ENCODE results near the gene RAB27A. TPM values are rescaled to one million over a fixed set of nuclear protein-coding genes. Genes with fewer than 3 reads are reported as not detected.

RAB27A gene
- total and polyA plus RNA-seq, 2 of the 8 experiments (the other 6 are each of a cell fraction or from before 2014, with no cell fraction given) = 2.3 to 6.5 TPM

GRCh38 chr15:55320238-55320550 lies 30.6 kb upstream of the RAB27A start:
- Histone ChIP-seq H3K4me3 (ENCODE audit: extremely low read depth in 1 of 4, insufficient read depth in 2 of 4, low read depth in 3 of 4, low read length in 4 of 4) (no peak overlapping the region), H4K8ac (ENCODE audit: extremely low read depth, insufficient read depth, low read length) (no peak overlapping the region), H2BK15ac (ENCODE audit: low read length) (no peak overlapping the region), H3K27ac (ENCODE audit: low read depth, low read length) (no peak overlapping the region), H4K91ac (replicated peaks; ENCODE audit: insufficient read length, low read length) (no peak overlapping the region), H3K4ac (replicated peaks; ENCODE audit: insufficient read length, low read depth, low read length) (no peak overlapping the region), H2AFZ (ENCODE audit: low read length) (no peak overlapping the region), H3K4me1 (replicated peaks in 1 of 4; ENCODE audit: control insufficient read depth in 3 of 4, insufficient read depth in 4 of 4, low read length in 3 of 4) (peaks cover 2 to 3% (median 3%) of the 10 kb centered on the region in 4 experiments; a peak in 3 of 7 replicates), H2AK5ac (ENCODE audit: low read depth, low read length) (no peak overlapping the region), H3K56ac (replicated peaks; ENCODE audit: insufficient read length, low read depth, low read length) (no peak overlapping the region), H3K9me3 (ENCODE audit: insufficient read depth in 2 of 2, low read depth in 1 of 2, low read length in 1 of 2) (no peaks in the 10 kb centered on the region), H2BK120ac (replicated peaks; ENCODE audit: low read depth, low read length) (no peak overlapping the region), H4K5ac (ENCODE audit: insufficient read length, low read depth, low read length) (no peak overlapping the region), H4K20me1 (replicated peaks in 1 of 2; ENCODE audit: control insufficient read depth in 1 of 2, insufficient read depth in 2 of 2, low read length in 2 of 2) (no peaks in the 10 kb centered on the region), H3K79me1 (ENCODE audit: low read depth, low read length) (no peaks in the 10 kb centered on the region), H3K79me2 (ENCODE audit: control insufficient read depth in 1 of 2, insufficient read depth in 2 of 2, low read length in 2 of 2) (peaks cover 0 to 3% of the 10 kb centered on the region in 2 experiments; a peak in 1 of 4 replicates), H3K14ac (ENCODE audit: insufficient read length) (no peak overlapping the region), H3K18ac (ENCODE audit: extremely low read depth, low read length) (no peak overlapping the region), H2BK20ac (ENCODE audit: low read length) (no peak overlapping the region), H3K4me2 (ENCODE audit: insufficient read depth in 1 of 2, low read depth in 2 of 2, low read length in 2 of 2) (no peak overlapping the region), H3K36me3 (ENCODE audit: control insufficient read depth in 2 of 4, insufficient read depth in 4 of 4, low read length in 3 of 4) (no peaks in the 10 kb centered on the region), H2BK12ac (ENCODE audit: low read depth, low read length) (no peak overlapping the region), H3K9ac (replicated peaks in 1 of 4; ENCODE audit: extremely low read depth in 1 of 4, low read depth in 3 of 4, low read length in 3 of 4) (no peak overlapping the region), H2BK5ac (ENCODE audit: low read depth, low read length) (no peak overlapping the region), H3K23ac (ENCODE audit: insufficient read length) (no peak overlapping the region), H3K23me2 (ENCODE audit: low read depth, low read length) (peaks cover 2% of the 10 kb centered on the region; the same call in 1 of the 2 replicates), H3K27me3 (replicated peaks in 1 of 4; ENCODE audit: control insufficient read depth in 3 of 4, extremely low read depth in 1 of 4, insufficient read depth in 3 of 4, low read length in 3 of 4) (no peaks in the 10 kb centered on the region)
- no peak for FAIRE-seq
- POLR2A ChIA-PET (ENCODE audit: partially characterized antibody) = no interaction called here
- CTCF ChIA-PET (ENCODE audit: partially characterized antibody) = interaction anchor here (1.4 to 2.1 kb wide), 2 partner anchors 13 to 115 kb away, joined by 3 to 10 read pairs; no protein-coding TSS in a partner anchor
- 82% methylated on average over 2 of the region's 2 CpGs; no CpG with 5 or more reads in 1 of the 2 experiments for WGBS, 2 experiments (ENCODE audit: extremely low coverage in 1 of 2, insufficient coverage in 1 of 2, insufficient read length in 1 of 2, insufficient replicate concordance in 2 of 2, low coverage in 1 of 2, low lambda C conversion rate in 2 of 2, missing lambda C conversion rate in 1 of 2)
- no peak for TF ChIP-seq SUZ12 (IDR thresholded peaks at IDR 0.05; ENCODE audit: low read length)
- no peak for TF ChIP-seq POLR2AphosphoS5 (IDR thresholded peaks at IDR 0.05; ENCODE audit: low read depth, low read length)
- no peak for TF ChIP-seq SIRT6 (IDR thresholded peaks at IDR 0.05; ENCODE audit: low read length)
- no peak for TF ChIP-seq GTF2F1 (IDR thresholded peaks at IDR 0.05; ENCODE audit: borderline replicate concordance, low read depth, low read length)
- TF ChIP-seq SAP30 (IDR thresholded peaks at IDR 0.05; ENCODE audit: insufficient read depth, insufficient replicate concordance, low read length) = no peak
- TF ChIP-seq ATF3 (IDR thresholded peaks at IDR 0.05; ENCODE audit: insufficient read depth, low read depth, low read length) = no peak
- TF ChIP-seq HDAC2 (IDR thresholded peaks at IDR 0.05; ENCODE audit: borderline replicate concordance in 1 of 2, low read depth in 2 of 2, low read length in 2 of 2) = no peak
- no peak for TF ChIP-seq NRF1 (IDR thresholded peaks at IDR 0.05; ENCODE audit: low read depth, low read length)
- TF ChIP-seq TCF12 (IDR thresholded peaks at IDR 0.05; ENCODE audit: low read depth, low read length) = no peak
- no peak for TF ChIP-seq GABPA (IDR thresholded peaks at IDR 0.05; ENCODE audit: borderline replicate concordance, insufficient read depth, low read length)
- TF ChIP-seq SIX5 (IDR thresholded peaks at IDR 0.05; ENCODE audit: low read depth, low read length) = no peak
- TF ChIP-seq SP4 (IDR thresholded peaks at IDR 0.05; ENCODE audit: low read length) = no peak
- TF ChIP-seq TAF1 (IDR thresholded peaks at IDR 0.05; ENCODE audit: low read depth, low read length) = no peak
- no peak for DNase-seq (ENCODE audit: low read depth in 1 of 2, low spot score in 2 of 2)
